Prostate gland (tissue), 2 donors: ENCODE data around the gene CGNL1. TPM values are rescaled to one million over a fixed set of nuclear protein-coding genes. Genes with fewer than 3 reads are reported as not detected.

Experiments
- DNase-seq: peaks from one replicate; pipeline ENCODE4 v3.0.0-alpha.2; 2019; ENCODE audit warnings: low spot score
- H3K27ac ChIP-seq, 2 donors: fragments of 200-600 bp; sonication (generic); 2 replicates each; pipeline ENCODE4 v1.5.1; 2017 to 2019
- H3K27me3 ChIP-seq: fragments of 200-600 bp; sonication (generic); replicated peaks from 2 replicates; pipeline ENCODE4 v1.5.1; 2019; ENCODE audit not compliant: insufficient read depth
- H3K36me3 ChIP-seq, 2 donors: fragments of 200-600 bp; sonication (generic); 1 replicate in 1 of 2; 2 replicates in 1 of 2; pipeline versions ENCODE4 v1.5.1 to v1.8.1; 2017 to 2019
- H3K4me1 ChIP-seq: fragments of 200-600 bp; sonication (generic); replicated peaks from 2 replicates; pipeline ENCODE4 v1.5.1; 2019
- H3K4me3 ChIP-seq, 2 donors: fragments of 200-600 bp; sonication (generic); 2 replicates each; pipeline ENCODE4 v1.5.1; 2017 to 2019
- H3K9me3 ChIP-seq: fragments of 200-600 bp; sonication (generic); 2 replicates; pipeline ENCODE4 v1.5.1; 2017
- CTCF ChIP-seq, 4 experiments: fragments of 200-600 bp in 2 of 4; fragments of 450-650 bp in 2 of 4; sonication (generic) in 2 of 4; IDR thresholded peaks; 1 replicate in 3 of 4; 2 replicates in 1 of 4; pipeline ENCODE4 v1.5.1; 2016 to 2019; ENCODE audit warnings: antibody characterized with exemption in 4 of 4, mild to moderate bottlenecking in 2 of 4, moderate library complexity in 2 of 4
- POLR2A ChIP-seq: fragments of 450-650 bp; IDR thresholded peaks from one replicate; pipeline ENCODE4 v1.6.1; 2016; ENCODE audit warnings: antibody characterized with exemption, mild to moderate bottlenecking
- POLR2AphosphoS5 ChIP-seq: sonication (generic); formaldehyde crosslinking; IDR thresholded peaks from one replicate; pipeline ENCODE4 v1.6.1; 2017; ENCODE audit warnings: antibody characterized with exemption
- WGBS: methylation state at CpG from one replicate; pipeline ENCODE4 v1.1.5; 2018; 5-methylcytosine and 5-hydroxymethylcytosine counted together
- intact Hi-C: fragments of 100-400 bp; cut with DNase I; formaldehyde crosslinking; loops from one replicate; pipeline ENCODE4 v1.14.2; 2022
- small RNA-seq, 2 donors: library from RNA; depleted of rRNA; stranded (forward); fragments of <200 nt; gene quantifications; one replicate each; pipeline ENCODE3, GENCODE V24; 2016
- total RNA-seq, 2 donors: library from RNA; depleted of rRNA; stranded (reverse); fragments of >200 nt; gene quantifications; one replicate each; pipeline ENCODE4 v1.1.0, GENCODE V29; 2016

The CGNL1 gene
- total RNA-seq, 2 donors from 2014 or later, result 49.0 to 65.6 TPM

GRCh38 chr15:57599296-57599810 lies 223.0 kb downstream of the CGNL1 start:
- H3K27ac ChIP-seq, result peak overlapping the region; percentile 17 to 43

GRCh38 chr15:57600197-57600596 lies 223.9 kb downstream of the CGNL1 start:
- no peaks in the 10 kb centered on the region for H3K9me3 ChIP-seq
- DNase-seq, result no peak
- H3K27ac ChIP-seq, result peak overlapping the region in 1 of 2 donors; percentile 17
- 43% methylated on average over 1 of the region's 1 CpG for WGBS
- H3K4me3 ChIP-seq, result no peak overlapping the region
- H3K36me3 ChIP-seq, result no peaks in the 10 kb centered on the region
- H3K27me3 ChIP-seq, result no peaks in the 10 kb centered on the region
- no peak for TF ChIP-seq POLR2A
- no peak for TF ChIP-seq POLR2AphosphoS5
- TF ChIP-seq CTCF (IDR thresholded peaks at IDR 0.05), result no peak
- intact Hi-C loops, result no loop called here
- H3K4me1 ChIP-seq, result no peaks in the 10 kb centered on the region

More at GRCh38 chr15:57599296-57599810, 223.0 kb downstream of the CGNL1 start:
- WGBS, result 53% methylated on average over 10 of the region's 10 CpGs
- DNase-seq, result no peak
- no peaks in the 10 kb centered on the region for H3K9me3 ChIP-seq
- H3K4me1 ChIP-seq, result no peaks in the 10 kb centered on the region
- intact Hi-C loops, result no loop called here
- no peak overlapping the region for H3K4me3 ChIP-seq
- H3K27me3 ChIP-seq, result no peaks in the 10 kb centered on the region
- TF ChIP-seq POLR2A (no peak), CTCF (IDR thresholded peaks at IDR 0.05) (no peak), POLR2AphosphoS5 (no peak)
- no peaks in the 10 kb centered on the region for H3K36me3 ChIP-seq

Small RNAs within 50 kb of the gene (small RNA-seq; reads per million reads assigned to genes)
- gene RNU6-844P, result 0 reads per million in 2 donors

Other genes starting within 250 kb of the CGNL1 start
- gene MYZAP, start 215.4 kb downstream of the CGNL1 start, total RNA-seq, result 10 to 100 TPM; 14.9 to 25.1 TPM